GM21619 (cell line): ENCODE measurements around the gene DOK3.
A peak's percentile ranks its signal among the peaks of the same experiment; 100 is the strongest.
"Not testable (repeated sequence)": the region's sequence is repeated elsewhere in the genome, so short reads cannot be mapped to it uniquely, and the experiment has no call there.

Experiments used
- ATAC-seq: cut with Tn5 transposase; IDR thresholded peaks from one replicate; pipeline ENCODE4 v1.9.1; 2021; ENCODE audit not compliant: unreplicated experiment

The DOK3 gene

DNA sequence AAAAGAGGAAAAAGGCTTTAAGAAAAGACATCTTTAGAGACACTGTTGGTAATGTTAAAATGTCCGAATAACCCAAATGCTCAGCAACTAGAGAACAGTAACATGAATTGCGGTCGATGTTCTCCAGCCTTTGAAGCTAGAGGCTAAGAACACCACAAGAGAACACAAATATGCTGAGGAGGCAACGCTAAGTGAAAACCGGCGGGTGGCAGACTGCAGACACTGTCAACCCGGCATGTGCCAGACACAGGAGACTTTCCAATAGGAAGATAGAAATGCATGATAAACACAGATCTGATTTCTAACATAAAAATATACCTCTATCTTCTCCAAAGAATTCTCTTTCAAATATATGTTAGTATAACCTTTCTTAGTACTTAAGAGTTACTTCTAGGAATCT lies 25.5 kb upstream of the DOK3 start:
- ATAC-seq = no peak

DNA sequence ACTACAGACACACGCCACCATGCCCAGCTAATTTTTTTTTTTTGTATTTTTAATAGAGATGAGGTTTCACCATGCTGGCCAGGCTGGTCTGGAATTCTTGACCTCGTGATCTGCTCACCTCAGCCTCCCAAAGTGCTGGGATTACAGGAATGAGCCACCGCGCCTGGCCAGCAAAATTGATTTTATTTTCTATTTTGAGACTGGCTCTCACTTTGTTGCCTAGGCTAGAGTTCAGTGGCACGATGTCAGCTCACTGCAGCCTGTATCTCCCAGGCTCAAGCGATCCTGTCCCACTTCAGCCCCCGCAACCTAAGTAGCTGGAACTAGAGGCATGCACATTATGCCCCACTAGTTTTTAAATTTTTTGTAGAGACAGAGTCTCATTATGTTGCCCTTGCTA lies 24.8 kb upstream of the DOK3 start:
- not testable (repeated sequence) for ATAC-seq

DNA sequence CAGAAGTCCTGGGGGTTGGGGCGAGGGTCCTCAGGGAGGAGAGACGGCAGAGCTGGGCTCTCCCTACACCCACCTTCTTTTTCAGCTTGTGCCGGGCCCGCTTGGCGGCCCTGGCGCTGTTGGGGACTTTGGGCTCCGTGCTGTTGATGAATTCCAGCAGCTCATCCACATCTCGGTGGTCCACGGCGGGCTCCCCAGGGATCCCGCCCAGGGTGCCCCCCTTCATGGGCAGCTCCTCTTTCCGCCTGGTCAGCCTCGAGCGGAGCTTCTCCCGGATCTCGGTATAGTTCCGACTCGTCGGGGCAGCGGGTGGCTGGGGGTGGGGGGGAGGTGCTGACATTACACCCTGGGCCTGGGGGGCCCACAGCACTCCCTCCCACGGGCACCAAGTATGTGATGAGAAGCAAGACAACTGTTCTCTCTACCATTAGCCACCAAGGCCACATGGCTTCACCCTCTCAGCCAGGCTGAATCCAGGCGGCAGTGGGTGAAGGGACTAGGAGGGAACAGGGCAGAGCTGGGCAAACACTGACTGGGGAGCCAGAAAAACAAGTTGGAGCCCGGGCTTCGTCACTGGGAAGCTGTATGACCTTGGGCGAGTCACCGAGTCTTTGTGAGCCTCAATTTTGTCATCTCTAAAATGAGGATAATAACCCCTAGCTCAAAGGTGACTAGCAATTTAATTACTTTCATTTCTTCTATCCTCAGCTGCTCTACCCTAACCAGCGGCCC lies 21.7 kb upstream of the DOK3 start:
- no peak for ATAC-seq

DNA sequence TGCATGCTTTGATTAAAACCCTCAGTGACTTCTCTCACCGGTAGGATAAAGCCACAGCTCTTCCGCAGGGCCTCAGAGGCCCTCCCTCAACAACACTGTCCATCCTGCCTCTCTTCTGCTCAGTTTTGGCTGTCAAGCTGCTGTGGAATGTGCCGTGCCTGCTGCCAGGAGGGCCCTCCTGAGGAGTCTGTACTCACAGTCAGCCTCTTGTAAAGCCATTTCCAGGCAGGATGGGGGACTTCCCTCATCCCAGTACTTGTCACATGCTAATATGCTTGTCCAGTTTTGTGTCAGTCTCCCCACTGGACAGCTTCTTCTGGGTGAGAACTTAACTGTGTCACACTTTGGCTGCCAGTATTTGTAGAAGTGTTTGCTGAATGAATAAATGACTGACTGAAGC lies 21.0 kb upstream of the DOK3 start:
- ATAC-seq = no peak

DNA sequence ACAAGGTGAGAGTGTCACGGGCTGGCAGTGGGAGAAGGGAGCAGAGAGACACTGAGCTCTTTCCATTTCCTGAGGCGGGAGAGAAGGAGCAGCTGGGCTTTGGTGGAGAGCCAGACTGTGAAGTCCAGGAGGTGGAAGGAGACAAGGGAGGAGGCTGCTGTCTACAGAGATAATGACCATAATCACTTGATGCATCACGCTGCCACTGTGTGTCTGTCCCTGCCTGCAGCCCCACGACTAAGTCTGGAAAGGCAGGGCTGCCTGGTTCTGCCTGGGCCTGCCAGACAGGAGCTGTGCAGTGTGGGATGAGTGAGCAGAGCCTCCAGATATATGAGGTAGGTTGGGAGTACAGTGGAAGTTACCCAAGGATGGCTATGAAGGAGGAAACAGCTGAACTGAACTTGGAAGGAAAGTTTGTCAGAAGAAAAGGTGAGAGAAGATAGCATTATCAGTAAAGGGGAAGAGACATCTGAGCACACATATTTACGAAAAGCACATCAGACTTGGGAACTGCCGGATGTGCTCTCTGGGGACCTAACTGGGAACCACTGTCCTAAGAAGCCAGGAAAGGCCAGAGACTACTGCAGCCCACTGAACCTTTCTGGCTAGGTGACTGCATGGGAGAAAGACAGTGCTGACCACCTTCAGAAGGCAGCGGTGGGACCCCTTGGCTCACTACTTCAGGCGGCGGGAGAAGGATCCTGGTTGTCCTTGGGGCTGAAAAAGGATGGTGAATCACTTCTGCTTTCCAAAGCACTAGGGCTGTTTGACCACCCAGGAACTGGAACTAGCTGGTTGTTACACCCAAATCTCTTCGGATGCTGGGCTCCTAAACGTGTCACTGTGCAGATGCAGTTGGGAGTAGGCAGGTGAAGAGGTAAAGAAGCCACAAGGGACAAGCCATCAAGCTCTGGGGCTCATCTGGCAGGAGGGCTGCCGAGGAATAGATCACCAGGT lies 19.9 kb upstream of the DOK3 start:
- no peak for ATAC-seq

DNA sequence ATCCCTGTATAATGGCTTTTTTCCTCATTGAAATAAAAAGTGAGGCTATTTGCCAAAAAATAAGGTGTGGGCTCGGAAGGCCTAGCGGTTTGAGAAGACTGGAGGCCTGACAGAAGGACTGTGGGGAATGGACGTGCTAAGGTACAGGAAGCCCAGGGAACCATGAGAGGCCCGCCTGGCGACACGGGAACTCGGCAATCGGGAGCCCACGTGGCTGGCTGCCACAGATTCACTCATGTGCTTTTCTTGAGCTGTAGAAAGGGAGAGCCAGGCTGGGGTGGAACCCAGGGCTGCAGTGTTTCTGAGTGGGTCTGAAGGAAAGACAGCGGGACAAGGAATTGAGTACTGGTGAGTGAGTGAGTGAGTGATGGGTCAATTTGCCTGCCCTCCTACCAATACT lies 19.0 kb upstream of the DOK3 start:
- ATAC-seq = no peak

DNA sequence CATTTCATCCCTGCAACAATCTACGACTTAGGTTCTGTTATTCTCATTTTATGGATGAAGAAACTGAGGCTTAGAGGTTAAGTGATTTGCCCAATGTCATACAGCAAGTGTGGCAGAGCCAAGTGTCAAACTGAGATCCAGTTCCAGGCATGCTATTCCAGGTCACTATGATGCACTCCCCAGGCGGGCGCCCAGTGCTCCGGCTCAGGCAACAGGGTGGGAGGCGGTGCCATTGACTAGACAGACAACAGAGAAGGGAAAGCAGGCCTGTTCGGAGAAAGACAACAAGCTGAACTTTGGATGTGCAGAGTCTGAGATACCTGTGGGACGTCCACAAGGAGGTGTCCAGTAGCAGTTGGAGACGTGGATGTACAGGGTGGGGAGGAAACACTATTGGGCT lies 18.0 kb upstream of the DOK3 start:
- ATAC-seq = no peak

DNA sequence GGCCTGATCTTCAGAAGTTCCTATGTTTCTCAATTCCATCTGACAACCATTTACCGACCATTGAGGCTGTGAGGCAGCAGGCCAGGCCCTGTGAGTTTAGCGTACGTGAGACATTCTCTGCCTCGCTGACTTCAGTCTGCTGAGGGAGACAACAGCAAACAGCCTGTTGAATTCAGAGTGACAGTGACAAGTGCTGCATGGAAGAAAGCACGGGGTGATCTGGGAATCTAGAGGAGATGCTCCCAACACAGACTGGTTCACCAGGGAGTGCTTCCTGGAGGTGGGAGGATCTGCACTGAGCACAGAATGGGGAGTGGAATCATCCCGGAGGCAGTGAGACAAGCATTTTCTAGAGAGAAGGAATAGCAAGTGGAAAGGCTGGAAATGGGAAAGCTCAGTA lies 17.2 kb upstream of the DOK3 start:
- ATAC-seq = no peak

DNA sequence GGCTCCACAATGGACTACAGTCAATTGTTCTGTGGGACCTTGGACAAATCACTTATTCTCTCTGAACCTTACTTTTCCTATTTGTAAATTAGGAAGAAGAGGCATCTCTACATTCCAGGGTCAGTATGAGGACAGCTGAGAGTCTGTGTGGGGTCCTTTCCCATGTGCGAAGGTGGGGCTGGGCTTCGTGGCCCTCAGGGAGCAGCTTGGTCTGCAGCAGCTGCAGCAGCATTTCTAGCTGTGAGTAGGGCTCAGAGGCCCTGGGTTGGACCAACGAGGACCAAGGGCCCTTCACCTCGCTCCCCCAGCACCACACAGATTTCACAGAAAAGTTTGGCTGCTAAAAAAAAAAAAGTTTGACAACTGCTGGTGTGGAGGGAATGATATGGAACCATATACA lies 16.6 kb upstream of the DOK3 start:
- ATAC-seq = no peak

DNA sequence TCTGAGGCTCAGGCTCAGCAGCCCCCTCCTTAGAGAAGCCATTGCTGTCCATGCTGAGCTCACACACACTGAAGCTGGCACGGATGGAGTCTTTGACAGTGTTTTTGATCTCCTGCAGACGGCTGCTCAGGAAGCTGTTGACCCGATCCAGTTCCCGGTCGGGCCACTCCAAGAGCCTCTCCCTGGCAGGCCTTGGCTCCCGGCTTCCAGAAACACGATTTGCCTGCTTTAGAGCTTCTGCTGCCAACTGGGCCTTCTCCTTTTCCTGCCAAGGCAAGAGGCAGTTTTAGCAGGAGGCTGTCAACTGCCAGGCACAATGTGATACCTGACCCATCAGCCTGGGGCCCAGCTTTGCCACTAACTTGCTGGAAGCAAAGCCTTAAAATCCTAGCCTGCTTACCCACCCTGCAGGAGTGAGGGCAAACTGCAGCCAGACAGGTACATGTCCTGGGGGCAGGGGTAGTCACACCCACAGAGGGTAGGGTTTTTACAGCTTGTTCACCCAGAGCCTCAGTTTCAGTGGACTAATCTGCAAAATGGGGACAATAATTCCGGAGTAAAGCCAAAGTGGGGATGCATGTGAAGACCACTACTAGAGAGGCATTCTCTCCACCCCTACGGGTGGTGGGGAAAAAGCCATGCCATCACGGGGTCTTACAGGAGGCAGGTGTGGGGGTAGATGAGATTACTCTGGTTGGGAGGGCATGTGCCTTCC lies 15.5 kb upstream of the DOK3 start:
- ATAC-seq = no peak

DNA sequence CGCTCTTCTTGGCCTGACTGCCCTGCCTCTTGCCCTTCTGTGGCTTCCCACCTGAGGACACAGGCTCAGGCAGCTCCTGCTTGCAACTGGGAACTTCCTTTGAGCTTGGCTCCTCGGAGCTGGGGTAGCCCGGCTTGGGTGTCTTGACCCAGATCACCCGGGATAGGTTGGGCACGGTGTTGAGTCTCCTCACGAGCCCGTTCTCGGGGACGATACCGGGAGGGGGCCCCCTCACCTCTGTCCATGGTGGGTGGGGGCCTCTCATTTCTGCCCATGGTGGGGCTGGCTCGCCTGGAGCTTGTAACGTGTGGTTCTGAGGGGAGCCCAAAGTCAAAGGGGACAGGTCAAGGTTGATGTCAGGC lies 14.9 kb upstream of the DOK3 start:
- no peak for ATAC-seq

DNA sequence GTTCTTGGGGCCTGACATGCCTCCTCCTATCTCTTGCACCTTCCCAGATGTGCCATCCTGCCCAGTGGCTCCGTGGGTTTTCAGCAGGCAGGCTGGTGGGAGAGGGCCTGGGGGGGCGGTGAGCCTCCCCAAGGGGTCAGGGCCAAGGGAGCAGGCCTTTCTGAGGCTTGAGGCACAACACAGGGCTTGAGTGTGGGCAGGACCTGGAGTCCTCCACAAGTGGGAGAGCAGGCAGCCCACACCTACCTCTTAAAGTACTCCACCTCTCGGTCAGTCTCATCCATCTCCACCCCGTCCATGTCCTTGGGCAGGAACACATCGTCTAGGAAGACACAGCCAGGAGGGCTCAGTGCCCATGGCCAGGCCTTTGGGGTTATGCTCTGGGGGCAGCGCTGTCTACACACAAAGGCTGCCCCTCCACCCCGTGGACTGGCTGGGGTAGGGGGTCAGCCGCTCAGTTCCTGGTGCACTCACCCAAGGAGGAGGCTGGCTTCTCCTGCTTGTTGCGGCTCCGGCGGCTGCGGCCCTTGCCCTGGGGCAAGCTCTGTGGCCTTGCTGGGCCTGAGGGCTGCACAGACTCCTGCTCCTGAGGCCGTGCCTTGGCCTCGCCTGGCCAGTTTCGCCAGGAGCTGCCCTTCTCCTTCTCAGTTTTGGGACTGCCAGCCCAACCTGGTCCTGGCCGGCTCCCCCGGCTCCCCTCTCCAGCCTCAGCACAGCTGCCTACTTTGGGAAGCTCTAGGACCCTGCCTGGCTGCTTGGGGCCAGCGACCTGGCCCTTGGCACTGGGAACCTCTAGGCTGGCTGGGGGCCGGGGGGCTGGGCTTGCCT lies 14.3 kb upstream of the DOK3 start:
- no peak for ATAC-seq

DNA sequence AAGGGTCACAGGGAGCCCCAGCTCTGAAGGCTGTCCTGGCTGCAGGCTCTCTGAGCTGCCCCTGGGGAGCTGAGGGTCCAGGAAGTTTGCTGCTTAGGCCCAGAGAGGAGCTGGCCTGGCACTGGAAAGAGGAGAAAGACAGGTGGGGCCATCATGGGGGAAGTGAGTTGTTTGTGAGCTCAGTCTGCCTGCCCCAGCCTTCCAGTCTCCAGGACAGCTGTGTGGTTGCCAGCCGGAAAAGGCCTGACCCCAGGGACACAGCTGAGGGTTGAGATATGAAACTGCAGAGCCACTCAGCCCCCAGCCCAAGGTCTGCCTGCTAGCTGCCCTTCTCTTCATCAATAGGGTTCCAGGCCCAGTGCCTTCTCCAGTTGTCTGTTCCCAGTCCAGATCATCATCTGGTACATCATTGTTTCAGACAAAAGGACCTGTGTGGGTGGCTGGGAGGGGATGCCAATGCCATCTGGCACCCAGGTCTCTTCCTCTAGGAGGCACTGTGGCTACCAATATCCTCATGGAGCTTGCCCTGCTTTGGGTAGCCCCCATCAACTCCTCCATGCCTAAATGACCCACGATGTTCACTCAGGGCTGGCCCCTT lies 11.4 kb upstream of the DOK3 start:
- no peak for ATAC-seq

DNA sequence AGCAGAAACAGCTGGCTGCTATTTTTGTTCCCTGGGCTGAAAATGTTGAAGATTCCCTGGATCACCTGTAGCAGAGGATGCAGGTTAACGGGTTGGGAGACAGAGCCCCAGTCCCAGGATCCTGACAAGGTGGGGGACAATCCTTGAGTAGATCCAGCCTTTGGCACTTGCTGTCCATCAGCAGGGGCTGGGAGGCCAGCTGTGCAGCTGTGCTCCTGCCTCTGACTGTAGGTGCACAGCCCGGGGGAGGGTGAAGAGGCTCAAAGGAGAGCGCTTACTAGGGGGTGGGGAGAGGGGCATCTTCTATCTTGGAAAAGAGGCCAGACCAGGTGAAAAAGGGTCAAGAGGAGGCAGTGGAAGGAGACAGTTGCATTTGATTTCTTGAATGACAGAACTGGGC lies 10.6 kb upstream of the DOK3 start:
- ATAC-seq = no peak

DNA sequence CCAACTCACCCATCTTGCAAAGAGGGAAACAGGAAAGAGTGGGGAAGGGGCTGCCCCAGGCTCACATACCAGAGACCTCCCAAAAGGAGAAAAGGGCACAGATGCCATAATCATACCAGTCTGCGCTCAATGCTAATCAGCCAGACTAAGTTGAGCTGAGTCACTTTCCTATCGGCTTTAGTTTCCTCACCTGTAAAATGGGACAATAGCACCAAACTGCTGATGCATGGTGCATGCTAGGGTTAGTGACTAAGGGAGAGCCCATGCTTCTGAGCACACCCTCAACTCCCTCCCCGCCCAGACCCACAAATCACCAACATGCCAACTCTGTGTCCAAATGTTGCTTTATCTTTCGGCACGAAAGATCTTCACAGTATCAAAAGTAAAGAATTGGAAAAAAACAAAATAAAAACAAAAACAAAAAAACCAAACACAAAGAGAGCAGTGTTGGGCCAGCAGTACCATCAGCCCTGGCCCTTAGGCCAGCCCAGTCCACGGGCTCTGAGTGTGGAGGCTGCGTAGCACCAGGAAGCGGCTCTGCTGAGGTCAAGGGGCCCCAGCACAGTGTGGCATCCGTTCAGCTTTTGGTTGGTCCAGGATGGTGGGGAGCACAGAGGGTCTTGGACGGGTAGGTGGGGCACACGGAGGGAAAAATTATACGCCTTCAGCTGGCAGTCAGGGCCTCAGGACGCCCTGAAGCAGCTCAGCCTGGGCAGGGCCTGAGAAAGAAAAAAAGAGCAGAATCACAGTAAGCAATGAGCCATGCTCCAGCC lies 10.0 kb upstream of the DOK3 start:
- ATAC-seq = no peak

DNA sequence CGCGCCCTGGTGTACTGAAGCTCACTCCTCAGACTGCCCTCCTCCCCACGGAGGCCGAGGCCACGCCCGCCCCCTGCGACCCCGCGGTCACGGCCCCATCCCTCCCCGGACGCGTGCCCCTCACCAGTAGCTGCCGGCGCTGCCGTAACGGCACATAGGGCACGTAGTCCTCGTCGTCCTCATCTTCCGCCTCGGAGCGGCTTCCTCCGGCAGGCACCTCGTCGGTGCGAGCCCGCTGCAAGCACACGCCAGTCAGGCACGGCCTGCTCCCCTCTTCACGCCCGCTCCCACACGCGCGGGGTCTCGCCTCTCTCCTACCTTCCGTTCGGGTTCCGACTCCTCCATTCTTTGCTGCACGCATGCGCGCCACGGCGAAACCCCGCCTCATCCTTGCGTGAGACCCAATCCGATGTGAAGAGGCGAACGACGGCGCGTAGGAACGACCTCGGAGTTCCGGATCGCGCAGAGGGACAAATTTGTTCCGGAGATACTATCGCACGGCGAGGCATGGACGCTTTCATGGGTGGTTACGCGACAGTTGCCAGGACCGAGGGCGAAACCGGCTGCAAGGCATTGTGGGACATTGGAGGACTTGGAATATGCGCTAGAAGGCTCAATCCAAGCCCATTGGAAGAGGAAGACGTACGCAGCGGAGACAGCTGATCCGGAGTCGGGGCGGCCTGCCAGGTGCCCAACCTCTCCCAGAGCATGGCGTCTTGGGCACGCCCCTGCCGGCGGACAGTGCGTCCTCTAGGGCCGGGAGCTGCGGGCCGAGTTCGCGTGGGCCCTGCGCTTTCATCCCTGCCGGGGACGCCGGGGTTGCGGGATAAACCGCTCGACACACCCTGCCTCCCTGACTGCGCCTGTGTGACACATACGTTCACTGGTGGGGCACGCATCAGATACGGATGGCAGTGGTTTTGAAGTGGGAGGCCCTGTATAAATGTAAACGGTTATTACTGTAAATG lies 7.3 kb upstream of the DOK3 start, which contains the start of gene DDX41:
Gene DDX41 (minus strand): TSS at position 361 of the 968 bp plus-strand sequence. CDS start 16 bp downstream, at position 345.
- ATAC-seq = peak; percentile 74

DNA sequence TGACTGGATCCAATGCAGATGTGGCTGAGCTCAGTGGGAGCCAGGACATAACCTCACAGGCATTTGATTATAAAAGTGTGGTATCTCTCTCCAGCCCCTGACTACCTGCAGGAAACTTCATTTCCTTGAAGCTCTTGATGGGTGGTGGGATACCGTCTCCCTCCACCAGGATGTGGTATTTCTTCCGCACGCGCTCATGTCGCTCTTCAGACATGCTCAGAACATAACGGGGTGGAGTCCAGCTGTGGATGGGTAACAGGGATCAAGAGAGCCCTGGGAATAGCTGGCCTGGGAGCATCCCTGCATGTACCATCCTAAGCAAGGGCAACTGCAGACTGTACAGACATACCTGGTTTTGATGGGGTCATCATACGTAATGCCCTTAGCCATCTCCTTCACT lies 6.0 kb upstream of the DOK3 start:
- no peak for ATAC-seq

DNA sequence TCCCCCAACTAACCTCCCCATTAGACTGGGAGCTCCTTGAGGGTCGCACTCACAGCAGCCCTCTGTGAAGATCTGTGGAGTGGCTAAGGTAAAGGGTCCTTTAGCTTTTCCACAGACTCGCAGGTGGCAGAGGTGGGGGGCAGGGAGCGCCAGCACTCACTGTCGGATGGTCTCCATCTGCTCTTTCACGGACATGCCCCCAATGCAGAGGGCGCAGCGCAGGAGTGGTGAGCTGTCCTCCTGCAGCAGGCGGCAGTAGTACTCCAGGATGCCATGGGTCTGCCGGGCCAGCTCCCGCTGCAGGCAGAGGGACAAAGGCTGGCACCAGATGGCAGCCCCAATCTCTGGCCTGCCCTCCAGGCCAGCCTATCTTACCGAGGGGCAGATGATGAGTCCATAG lies 4.9 kb upstream of the DOK3 start:
- ATAC-seq = no peak
